Progenitor cell of endocrine pancreas (in vitro differentiated cells): ENCODE results near the gene SHROOM1. TPM values are rescaled to one million over a fixed set of nuclear protein-coding genes. Genes with fewer than 3 reads are reported as not detected.

Experiments used
- DNase-seq: peaks from one replicate; pipeline ENCODE4 v3.0.0; 2021; ENCODE audit warnings: low spot score; ENCODE audit not compliant: unreplicated experiment
- H3K27ac Mint-ChIP-seq: 2 replicates; pipeline ENCODE4 v1.8.0; 2021; ENCODE audit warnings: mild to moderate bottlenecking, moderate library complexity, mixed read lengths
- H3K27me3 Mint-ChIP-seq: 2 replicates; pipeline ENCODE4 v1.8.0; 2021; ENCODE audit warnings: mixed read lengths
- H3K36me3 Mint-ChIP-seq: 2 replicates; pipeline ENCODE4 v1.8.0; 2022; ENCODE audit warnings: mixed read lengths; ENCODE audit not compliant: insufficient read depth
- H3K4me1 Mint-ChIP-seq: 2 replicates; pipeline ENCODE4 v1.8.0; 2021; ENCODE audit warnings: low read depth, mixed read lengths
- H3K4me3 Mint-ChIP-seq: 2 replicates; pipeline ENCODE4 v1.8.0; 2021; ENCODE audit warnings: low read depth, mild to moderate bottlenecking, moderate library complexity, mixed read lengths
- H3K9me3 Mint-ChIP-seq: 2 replicates; pipeline ENCODE4 v1.8.0; 2021; ENCODE audit warnings: low read depth, mixed read lengths
- total RNA-seq: library from RNA; stranded (reverse); gene quantifications from 2 replicates; pipeline ENCODE4 v1.2.1, GENCODE V29; 2021
- TF ChIP-seq, protein P1 (sequence below): fragments of 200-600 bp; sonication (generic); IDR thresholded peaks from one replicate; pipeline ENCODE4 v1.5.0; 2021; ENCODE audit warnings: antibody characterized with exemption, mild to moderate bottlenecking; ENCODE audit not compliant: unreplicated experiment

Gene SHROOM1
- total RNA-seq, 1 donor from 2014 or later: 10.0 TPM

DNA sequence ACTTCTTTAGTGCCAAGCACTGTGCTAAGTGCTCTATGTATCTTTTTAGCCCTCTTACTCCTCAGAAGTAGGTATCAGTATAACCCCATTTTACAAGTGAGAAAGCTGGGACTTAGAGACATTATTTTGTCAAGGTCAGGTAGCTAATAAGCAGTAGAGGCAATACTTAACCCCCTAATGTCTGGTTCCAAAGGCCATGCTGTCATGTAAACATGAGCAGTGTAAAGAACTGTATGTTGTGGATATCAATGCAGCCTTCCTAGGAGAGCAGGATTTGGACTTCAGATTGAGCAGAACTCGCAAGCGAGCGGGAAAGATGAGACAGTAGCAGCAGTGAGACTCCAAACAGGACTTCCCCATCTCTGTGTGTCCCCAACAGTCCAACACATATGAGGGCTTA is 3.6 kb upstream of the SHROOM1 start:
- Mint-ChIP-seq H3K9me3 (no peaks in the 10 kb centered on the region), H3K27me3 (peaks cover 18% of the 10 kb centered on the region), H3K4me1 (peaks cover 13% of the 10 kb centered on the region), H3K4me3 (no peak overlapping the region), H3K36me3 (no peaks in the 10 kb centered on the region), H3K27ac (no peak overlapping the region)
- DNase-seq: no peak
- TF ChIP-seq, protein P1, sequence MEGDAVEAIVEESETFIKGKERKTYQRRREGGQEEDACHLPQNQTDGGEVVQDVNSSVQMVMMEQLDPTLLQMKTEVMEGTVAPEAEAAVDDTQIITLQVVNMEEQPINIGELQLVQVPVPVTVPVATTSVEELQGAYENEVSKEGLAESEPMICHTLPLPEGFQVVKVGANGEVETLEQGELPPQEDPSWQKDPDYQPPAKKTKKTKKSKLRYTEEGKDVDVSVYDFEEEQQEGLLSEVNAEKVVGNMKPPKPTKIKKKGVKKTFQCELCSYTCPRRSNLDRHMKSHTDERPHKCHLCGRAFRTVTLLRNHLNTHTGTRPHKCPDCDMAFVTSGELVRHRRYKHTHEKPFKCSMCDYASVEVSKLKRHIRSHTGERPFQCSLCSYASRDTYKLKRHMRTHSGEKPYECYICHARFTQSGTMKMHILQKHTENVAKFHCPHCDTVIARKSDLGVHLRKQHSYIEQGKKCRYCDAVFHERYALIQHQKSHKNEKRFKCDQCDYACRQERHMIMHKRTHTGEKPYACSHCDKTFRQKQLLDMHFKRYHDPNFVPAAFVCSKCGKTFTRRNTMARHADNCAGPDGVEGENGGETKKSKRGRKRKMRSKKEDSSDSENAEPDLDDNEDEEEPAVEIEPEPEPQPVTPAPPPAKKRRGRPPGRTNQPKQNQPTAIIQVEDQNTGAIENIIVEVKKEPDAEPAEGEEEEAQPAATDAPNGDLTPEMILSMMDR: no peak

DNA sequence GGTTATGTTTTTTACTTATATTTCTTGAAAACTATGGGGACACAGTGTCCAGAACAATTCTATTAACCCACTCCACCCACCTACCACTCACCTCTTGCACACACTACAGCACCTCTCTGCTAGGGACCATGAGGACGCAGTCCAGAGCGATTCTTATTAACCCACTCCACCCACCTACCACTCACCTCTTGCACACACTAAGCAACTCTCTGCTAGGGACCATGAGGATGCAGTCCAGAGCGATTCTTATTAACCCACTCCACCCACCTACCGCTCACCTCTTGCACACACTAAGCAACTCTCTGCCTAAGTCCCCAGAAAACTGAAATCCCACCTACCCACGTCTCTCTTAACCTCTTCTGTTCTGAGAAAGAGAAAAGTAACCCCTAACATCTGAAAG is 2.2 kb upstream of the SHROOM1 start:
- peaks cover 7% of the 10 kb centered on the region for H3K4me1 Mint-ChIP-seq
- H3K36me3 Mint-ChIP-seq: no peaks in the 10 kb centered on the region
- peak overlapping the region; percentile 8 for H3K4me3 Mint-ChIP-seq
- TF ChIP-seq, protein P1: no peak
- H3K9me3 Mint-ChIP-seq: no peaks in the 10 kb centered on the region
- peaks cover 29% of the 10 kb centered on the region for H3K27me3 Mint-ChIP-seq
- no peak overlapping the region for H3K27ac Mint-ChIP-seq
- DNase-seq: no peak

DNA sequence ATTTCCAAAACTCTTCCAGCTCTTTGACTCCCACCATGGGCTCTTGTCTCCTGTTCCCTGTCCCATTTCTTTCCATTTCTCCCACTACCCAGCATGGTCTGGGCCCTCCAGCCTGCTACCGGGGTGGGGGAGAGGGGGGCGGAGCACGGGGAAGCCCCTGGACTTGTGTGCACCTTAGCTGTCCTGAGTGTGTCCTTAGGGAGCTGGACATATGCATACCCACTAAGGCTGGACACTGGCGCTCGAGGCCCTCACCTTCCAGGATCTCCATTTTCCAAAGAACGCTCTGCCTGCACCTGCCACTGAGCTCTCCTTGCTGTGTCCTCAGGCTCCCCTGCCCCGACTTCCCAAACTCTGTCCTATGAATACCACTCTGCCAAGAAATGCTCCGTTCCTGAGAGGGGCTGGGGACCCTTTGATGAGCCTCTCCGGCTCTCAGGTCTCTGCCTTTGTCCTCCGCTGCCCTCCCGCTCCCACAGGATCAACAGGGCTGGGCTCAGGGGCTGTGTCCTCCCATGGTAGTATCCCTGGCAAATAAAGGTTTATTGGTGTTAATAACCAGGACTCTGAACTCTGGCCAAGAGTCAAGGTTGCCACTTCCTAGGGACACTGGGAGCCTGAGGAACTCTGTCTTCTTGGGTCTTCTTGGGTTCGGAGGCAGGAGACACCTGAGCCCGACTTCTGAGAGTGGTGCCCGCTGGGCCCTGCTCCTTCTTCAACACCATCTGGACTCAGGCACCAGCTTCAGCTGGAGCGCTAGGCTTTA is 831 bp upstream of the SHROOM1 start:
- Mint-ChIP-seq H3K27ac (peak overlapping the region; percentile 95), H3K9me3 (no peaks in the 10 kb centered on the region), H3K27me3 (peaks cover 42% of the 10 kb centered on the region)

DNA sequence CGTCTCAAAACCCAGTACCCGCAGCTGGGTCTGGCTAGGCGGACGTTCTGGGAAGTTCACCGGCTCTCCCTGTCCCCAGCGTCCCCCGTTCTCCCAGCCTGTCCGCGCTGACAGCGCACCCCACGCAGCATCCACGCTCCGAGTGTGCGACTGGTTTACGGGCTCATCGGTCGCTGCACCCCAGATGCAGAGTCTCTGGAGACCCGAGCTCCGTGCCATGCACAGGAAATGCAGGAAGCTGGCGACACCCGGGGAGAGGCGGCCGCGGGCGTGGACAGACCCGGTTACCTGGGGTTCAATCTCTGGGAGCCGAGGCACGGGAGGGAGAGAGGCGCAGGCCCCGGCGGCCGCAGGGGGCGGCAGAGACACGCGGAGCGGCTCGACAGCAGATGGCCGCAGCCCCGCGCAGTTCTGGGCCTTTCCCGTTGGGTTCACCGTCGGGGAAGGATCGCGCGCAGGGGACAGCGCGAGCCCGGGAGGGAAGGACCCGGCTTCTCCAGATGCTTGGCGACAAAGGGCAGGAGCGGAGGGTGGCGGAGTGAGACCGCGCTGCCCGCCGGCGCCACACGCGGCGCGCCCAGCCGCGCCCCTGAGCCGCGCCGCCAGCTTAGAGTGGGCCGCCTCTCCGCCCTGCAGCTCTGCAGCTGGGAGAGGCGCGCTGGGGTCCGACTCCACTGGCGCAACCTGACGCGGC is 558 bp downstream of the SHROOM1 start:
- no peaks in the 10 kb centered on the region for H3K36me3 Mint-ChIP-seq
- H3K9me3 Mint-ChIP-seq: no peaks in the 10 kb centered on the region
- H3K27me3 Mint-ChIP-seq: peaks cover 48% of the 10 kb centered on the region
- peak overlapping the region; percentile 93 for H3K27ac Mint-ChIP-seq
- peaks cover 7% of the 10 kb centered on the region for H3K4me1 Mint-ChIP-seq
- peak overlapping the region; percentile 85 for H3K4me3 Mint-ChIP-seq
- DNase-seq: peak; percentile 72
- TF ChIP-seq, protein P1: peak; percentile 87

More for the DNA sequence above, 831 bp upstream of the SHROOM1 start:
- Mint-ChIP-seq H3K36me3 (no peaks in the 10 kb centered on the region), H3K4me3 (peak overlapping the region; percentile 78), H3K4me1 (peaks cover 7% of the 10 kb centered on the region)
- DNase-seq: no peak
- TF ChIP-seq, protein P1: no peak

DNA sequence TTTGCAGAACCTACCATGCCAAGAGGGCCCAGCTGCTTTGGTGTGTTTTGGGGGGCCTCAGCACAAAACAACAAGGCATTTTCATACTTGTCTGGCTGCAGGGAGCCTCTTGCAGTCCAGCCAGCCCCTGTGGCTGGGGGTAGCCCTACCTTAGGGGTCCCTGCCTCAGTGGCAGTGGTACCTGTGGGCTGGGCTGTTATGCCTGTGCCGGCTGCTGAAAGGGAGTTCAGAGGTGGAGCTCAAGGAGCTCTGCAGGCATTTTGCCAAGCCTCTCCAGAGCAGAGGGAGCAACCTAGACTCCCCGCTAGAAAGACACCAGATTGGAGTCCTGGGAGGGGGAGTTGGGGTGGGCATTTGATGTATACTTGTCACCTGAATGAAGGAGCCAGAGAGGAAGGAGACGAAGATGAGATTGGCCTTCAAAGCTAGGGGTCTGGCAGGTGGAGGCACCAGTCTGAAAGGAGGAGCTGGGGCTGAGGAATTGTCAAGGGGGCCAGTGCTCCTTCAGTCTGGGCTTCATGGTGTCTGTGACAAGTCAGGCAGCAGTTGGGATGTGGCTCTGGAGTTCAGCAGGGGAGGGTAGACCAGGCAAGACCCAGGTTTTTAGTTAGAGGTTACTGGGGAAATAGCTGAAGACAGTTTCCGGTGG is 1.5 kb downstream of the SHROOM1 start:
- Mint-ChIP-seq H3K4me3 (peak overlapping the region; percentile 85), H3K4me1 (peaks cover 7% of the 10 kb centered on the region), H3K27me3 (peaks cover 45% of the 10 kb centered on the region), H3K9me3 (no peaks in the 10 kb centered on the region), H3K36me3 (no peaks in the 10 kb centered on the region), H3K27ac (peak overlapping the region; percentile 68)
- TF ChIP-seq, protein P1: no peak
- DNase-seq: no peak
